ENCODE measurements around the gene ACOT11. TPM values are rescaled to one million over a fixed set of nuclear protein-coding genes. Genes with fewer than 3 reads are reported as not detected.
"Not testable (repeated sequence)": the region's sequence is repeated elsewhere in the genome, so short reads cannot be mapped to it uniquely, and the experiment has no call there.

Gene ACOT11
- total RNA-seq, 2 donors from 2014 or later: 5.6 to 6.0 TPM

DNA sequence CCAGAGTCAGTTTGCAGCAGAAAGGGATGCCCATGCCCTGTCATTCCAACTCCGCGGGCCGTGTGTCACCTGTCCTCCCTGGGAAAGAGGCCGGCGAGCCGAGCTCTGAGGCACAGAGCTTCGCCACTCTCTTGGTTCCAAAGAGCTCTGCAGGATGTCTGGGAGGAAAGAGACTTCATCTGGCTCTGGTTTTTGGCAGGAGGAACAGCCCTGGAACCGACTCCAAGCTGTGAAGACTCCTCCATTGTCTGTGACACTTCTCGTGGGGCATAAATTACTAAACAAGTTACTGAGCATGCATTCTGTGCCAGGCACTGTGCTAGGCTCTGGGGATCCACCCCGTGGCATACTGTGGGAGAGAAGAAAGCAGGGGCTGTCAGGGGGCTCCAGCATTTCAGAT, 79.2 kb downstream of the ACOT11 start:
- no peaks in the 10 kb centered on the region for H3K36me3 Mint-ChIP-seq (ENCODE audit: low read depth)
- H3K27ac Mint-ChIP-seq: no peak overlapping the region
- H3K9me3 ChIP-seq (ENCODE audit: control insufficient read depth, low read length): peaks cover 5% of the 10 kb centered on the region
- TF ChIP-seq, protein P1, sequence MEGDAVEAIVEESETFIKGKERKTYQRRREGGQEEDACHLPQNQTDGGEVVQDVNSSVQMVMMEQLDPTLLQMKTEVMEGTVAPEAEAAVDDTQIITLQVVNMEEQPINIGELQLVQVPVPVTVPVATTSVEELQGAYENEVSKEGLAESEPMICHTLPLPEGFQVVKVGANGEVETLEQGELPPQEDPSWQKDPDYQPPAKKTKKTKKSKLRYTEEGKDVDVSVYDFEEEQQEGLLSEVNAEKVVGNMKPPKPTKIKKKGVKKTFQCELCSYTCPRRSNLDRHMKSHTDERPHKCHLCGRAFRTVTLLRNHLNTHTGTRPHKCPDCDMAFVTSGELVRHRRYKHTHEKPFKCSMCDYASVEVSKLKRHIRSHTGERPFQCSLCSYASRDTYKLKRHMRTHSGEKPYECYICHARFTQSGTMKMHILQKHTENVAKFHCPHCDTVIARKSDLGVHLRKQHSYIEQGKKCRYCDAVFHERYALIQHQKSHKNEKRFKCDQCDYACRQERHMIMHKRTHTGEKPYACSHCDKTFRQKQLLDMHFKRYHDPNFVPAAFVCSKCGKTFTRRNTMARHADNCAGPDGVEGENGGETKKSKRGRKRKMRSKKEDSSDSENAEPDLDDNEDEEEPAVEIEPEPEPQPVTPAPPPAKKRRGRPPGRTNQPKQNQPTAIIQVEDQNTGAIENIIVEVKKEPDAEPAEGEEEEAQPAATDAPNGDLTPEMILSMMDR (conservative IDR thresholded peaks at IDR 0.05): no peak
- H3K4me3 Mint-ChIP-seq: no peak overlapping the region
- no peak overlapping the region for H3K9ac ChIP-seq (ENCODE audit: extremely low read depth, low read length, poor library complexity, severe bottlenecking)
- H3K9me3 Mint-ChIP-seq: peaks cover 20% of the 10 kb centered on the region
- H3K36me3 ChIP-seq (ENCODE audit: control insufficient read depth, insufficient read depth, low read length): no peaks in the 10 kb centered on the region
- H3K4me3 ChIP-seq (ENCODE audit: low read length): no peak overlapping the region
- H3K27ac ChIP-seq (ENCODE audit: low read depth, low read length): no peak overlapping the region
- H3K4me1 ChIP-seq (ENCODE audit: control insufficient read depth, insufficient read depth, low read length): no peaks in the 10 kb centered on the region
- peaks cover 46% of the 10 kb centered on the region for H3K27me3 Mint-ChIP-seq (ENCODE audit: insufficient read depth)
- H3K27me3 ChIP-seq (ENCODE audit: control insufficient read depth, insufficient read depth, low read length, poor library complexity, severe bottlenecking): peaks cover 17% of the 10 kb centered on the region
- H3K4me1 Mint-ChIP-seq: peaks cover 7% of the 10 kb centered on the region
- DNase-seq: no peak
- 97% methylated on average over 10 of the region's 10 CpGs; no CpG with 5 or more reads in 1 of the 2 experiments for WGBS, 2 experiments (ENCODE audit: insufficient coverage in 1 of 2, insufficient read length in 1 of 2)

DNA sequence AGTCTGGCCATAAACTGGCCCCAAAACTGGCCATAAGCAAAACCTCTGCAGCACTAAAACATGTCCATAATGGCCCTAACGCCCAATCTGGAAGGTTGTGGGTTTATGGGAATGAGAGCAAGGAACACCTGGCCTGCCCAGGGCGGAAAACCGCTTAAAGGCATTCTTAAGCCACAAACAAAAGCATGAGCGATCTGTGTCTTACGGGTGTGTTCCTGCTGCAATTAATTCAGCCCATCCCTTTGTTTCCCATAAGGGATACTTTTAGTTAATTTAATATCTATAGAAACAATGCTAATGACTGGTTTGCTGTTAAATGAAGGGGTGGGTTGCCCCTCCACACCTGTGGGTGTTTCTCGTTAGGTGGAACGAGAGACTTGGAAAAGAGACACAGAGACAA, 87.8 kb downstream of the ACOT11 start:
- not testable (repeated sequence) for DNase-seq; H3K36me3 Mint-ChIP-seq (ENCODE audit: low read depth); H3K4me1 Mint-ChIP-seq; H3K9ac ChIP-seq (ENCODE audit: extremely low read depth, low read length, poor library complexity, severe bottlenecking); H3K27me3 ChIP-seq (ENCODE audit: control insufficient read depth, insufficient read depth, low read length, poor library complexity, severe bottlenecking); H3K27ac ChIP-seq (ENCODE audit: low read depth, low read length); H3K27ac Mint-ChIP-seq; H3K4me3 Mint-ChIP-seq; H3K36me3 ChIP-seq (ENCODE audit: control insufficient read depth, insufficient read depth, low read length); H3K4me1 ChIP-seq (ENCODE audit: control insufficient read depth, insufficient read depth, low read length); H3K4me3 ChIP-seq (ENCODE audit: low read length)
- peaks cover 20% of the 10 kb centered on the region for H3K9me3 ChIP-seq (ENCODE audit: control insufficient read depth, low read length)
- Mint-ChIP-seq H3K27me3 (ENCODE audit: insufficient read depth) (peaks cover 26% of the 10 kb centered on the region), H3K9me3 (peaks cover 52% of the 10 kb centered on the region)
- 77 to 93% methylated on average over 3 to 7 of the region's 7 CpGs for WGBS, 2 experiments (ENCODE audit: insufficient coverage in 1 of 2, insufficient read length in 1 of 2)

DNA sequence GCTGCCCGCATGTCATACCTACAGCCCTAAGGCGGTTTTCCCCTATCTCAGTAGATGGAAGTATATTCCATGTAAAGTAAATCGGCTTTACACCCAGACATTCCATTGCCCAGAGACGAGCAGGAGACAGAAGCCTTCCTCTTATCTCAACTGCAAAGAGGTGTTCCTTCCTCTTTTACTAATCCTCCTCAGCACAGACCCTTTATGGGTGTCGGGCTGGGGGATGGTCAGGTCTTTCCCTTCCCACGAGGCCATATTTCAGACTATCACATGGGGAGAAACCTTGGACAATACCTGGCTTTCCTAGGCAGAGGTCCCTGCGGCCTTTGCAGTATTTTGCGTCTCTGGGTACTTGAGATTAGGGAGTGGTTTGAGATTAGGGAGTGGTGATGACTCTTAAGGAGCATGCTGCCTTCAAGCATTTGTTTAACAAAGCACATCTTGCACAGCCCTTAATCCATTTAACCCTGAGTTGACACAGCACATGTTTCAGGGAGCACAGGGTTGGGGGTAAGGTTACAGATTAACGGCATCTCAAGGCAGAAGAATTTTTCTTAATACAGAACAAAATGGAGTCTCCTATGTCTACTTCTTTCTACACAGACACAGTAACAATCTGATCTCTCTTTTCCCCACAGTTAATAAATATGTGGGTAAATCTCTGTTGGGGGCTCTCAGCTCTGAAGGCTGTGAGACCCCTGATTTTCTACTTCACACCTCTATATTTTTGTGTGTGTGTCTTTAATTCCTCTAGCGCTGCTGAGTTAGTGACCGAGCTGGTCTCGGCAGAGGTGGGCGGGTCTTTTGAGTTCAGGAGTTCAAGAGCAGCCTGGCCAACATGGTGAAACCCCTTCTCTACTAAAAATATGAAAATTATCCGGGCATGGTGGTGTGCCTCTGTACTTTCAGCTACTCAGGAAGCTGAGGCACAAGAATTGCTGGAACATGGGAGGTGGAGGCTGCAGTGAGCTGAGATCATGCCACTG, 88.7 kb downstream of the ACOT11 start:
- H3K9me3 Mint-ChIP-seq: peaks cover 43% of the 10 kb centered on the region
- not testable (repeated sequence) for H3K27ac Mint-ChIP-seq, H3K4me3 Mint-ChIP-seq

DNA sequence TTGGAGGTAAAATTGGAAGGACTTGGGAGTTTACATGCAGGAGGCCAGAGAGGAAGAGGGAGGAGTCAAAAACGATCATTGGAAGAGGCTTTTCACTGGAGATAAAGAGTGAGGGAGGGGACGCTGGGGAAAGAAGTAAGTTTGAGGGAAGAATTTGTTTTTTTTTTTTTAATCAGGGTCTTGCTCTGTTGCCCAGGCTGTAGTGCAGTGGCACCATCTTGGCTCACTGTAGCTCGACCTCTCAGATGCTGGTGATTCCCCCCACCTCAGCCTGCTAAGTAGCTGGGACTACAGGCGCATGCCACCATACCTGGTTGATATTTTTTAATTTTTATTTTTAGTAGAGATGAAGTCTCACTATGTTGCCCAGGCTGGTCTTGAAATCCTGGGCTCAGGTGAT, 92.3 kb downstream of the ACOT11 start:
- 83% methylated on average over 2 to 4 of the region's 4 CpGs for WGBS, 2 experiments (ENCODE audit: insufficient coverage in 1 of 2, insufficient read length in 1 of 2)
- Mint-ChIP-seq H3K9me3 (peaks cover 46% of the 10 kb centered on the region), H3K27me3 (ENCODE audit: insufficient read depth) (no peaks in the 10 kb centered on the region), H3K27ac (no peak overlapping the region), H3K36me3 (ENCODE audit: low read depth) (no peaks in the 10 kb centered on the region), H3K4me1 (no peaks in the 10 kb centered on the region), H3K4me3 (no peak overlapping the region)
- Histone ChIP-seq H3K27me3 (ENCODE audit: control insufficient read depth, insufficient read depth, low read length, poor library complexity, severe bottlenecking) (no peaks in the 10 kb centered on the region), H3K36me3 (ENCODE audit: control insufficient read depth, insufficient read depth, low read length) (no peaks in the 10 kb centered on the region), H3K4me3 (ENCODE audit: low read length) (no peak overlapping the region), H3K9me3 (ENCODE audit: control insufficient read depth, low read length) (peaks cover 22% of the 10 kb centered on the region), H3K4me1 (ENCODE audit: control insufficient read depth, insufficient read depth, low read length) (no peaks in the 10 kb centered on the region), H3K9ac (ENCODE audit: extremely low read depth, low read length, poor library complexity, severe bottlenecking) (no peak overlapping the region), H3K27ac (ENCODE audit: low read depth, low read length) (no peak overlapping the region)
- DNase-seq: no peak
- TF ChIP-seq, protein P1 (conservative IDR thresholded peaks at IDR 0.05): no peak

More for the DNA sequence above, 88.7 kb downstream of the ACOT11 start:
- DNase-seq; H3K9ac ChIP-seq (ENCODE audit: extremely low read depth, low read length, poor library complexity, severe bottlenecking); H3K27me3 ChIP-seq (ENCODE audit: control insufficient read depth, insufficient read depth, low read length, poor library complexity, severe bottlenecking); H3K27ac ChIP-seq (ENCODE audit: low read depth, low read length); H3K4me1 Mint-ChIP-seq; H3K36me3 ChIP-seq (ENCODE audit: control insufficient read depth, insufficient read depth, low read length); H3K4me3 ChIP-seq (ENCODE audit: low read length); H3K36me3 Mint-ChIP-seq (ENCODE audit: low read depth); H3K4me1 ChIP-seq (ENCODE audit: control insufficient read depth, insufficient read depth, low read length): not testable (repeated sequence)
- peaks cover 18% of the 10 kb centered on the region for H3K27me3 Mint-ChIP-seq (ENCODE audit: insufficient read depth)
- 87 to 89% methylated on average over 3 to 11 of the region's 14 CpGs for WGBS, 2 experiments (ENCODE audit: insufficient coverage in 1 of 2, insufficient read length in 1 of 2)
- H3K9me3 ChIP-seq (ENCODE audit: control insufficient read depth, low read length): peaks cover 17% of the 10 kb centered on the region

All from endodermal cell (in vitro differentiated cells).